OCI-LY7 (cell line): ENCODE results near the gene C19orf85. TPM values are rescaled to one million over a fixed set of nuclear protein-coding genes. Genes with fewer than 3 reads are reported as not detected.
A peak's percentile ranks its signal among the peaks of the same experiment; 100 is the strongest.

Source experiments
- BruUV-seq: library from RNA; stranded (reverse); fragments of 400-500 nt; replicated peaks from 2 replicates; lab custom pipeline; 2021; lab: Mats Ljungman, UMichigan
- CTCF ChIA-PET: fragments of 300-600 bp; sonication (Branson Sonifier 250); formaldehyde crosslinking; loops from one replicate; lab custom pipeline; 2022; ENCODE audit warnings: antibody characterized with exemption; ENCODE audit not compliant: unreplicated experiment; lab: Charles Lee
- POLR2A ChIA-PET: fragments of 300-600 bp; sonication (Branson Sonifier 250); formaldehyde crosslinking; loops from one replicate; lab custom pipeline; 2022; ENCODE audit warnings: antibody characterized with exemption; lab: Charles Lee
- DNase-seq: peaks from one replicate; pipeline ENCODE4 v3.0.0-alpha.2; 2015; ENCODE audit warnings: low spot score
- H2AFZ ChIP-seq: fragments of 200-600 bp; sonication (generic), shearing (Covaris generic); 2 replicates; pipeline ENCODE4 v1.6.1; 2014; ENCODE audit warnings: mild to moderate bottlenecking, antibody characterized with exemption, low read length, moderate library complexity
- H3K27ac ChIP-seq: fragments of 200-600 bp; sonication (generic); 2 replicates; pipeline ENCODE4 v1.5.1; 2014; ENCODE audit warnings: mixed run types, low read depth, mild to moderate bottlenecking, moderate library complexity, low read length, inconsistent platforms; ENCODE audit not compliant: poor library complexity, severe bottlenecking
- H3K36me3 ChIP-seq: fragments of 200-600 bp; sonication (generic); 2 replicates; pipeline ENCODE4 v1.6.1; 2014; ENCODE audit warnings: mild to moderate bottlenecking, antibody characterized with exemption, low read length, moderate library complexity, mixed read lengths; ENCODE audit not compliant: insufficient read depth
- H3K4me1 ChIP-seq: fragments of 200-600 bp; sonication (generic); 2 replicates; pipeline ENCODE4 v1.5.1; 2014; ENCODE audit warnings: mild to moderate bottlenecking, low read length; ENCODE audit not compliant: insufficient read depth, poor library complexity, severe bottlenecking
- H3K4me2 ChIP-seq: fragments of 200-600 bp; sonication (generic); 2 replicates; pipeline ENCODE4 v1.6.1; 2014; ENCODE audit warnings: mild to moderate bottlenecking, low read length
- H3K4me3 ChIP-seq: fragments of 200-600 bp; sonication (generic); 2 replicates; pipeline ENCODE4 v1.5.1; 2014; ENCODE audit warnings: mild to moderate bottlenecking, low read depth, low read length; ENCODE audit not compliant: poor library complexity, severe bottlenecking
- H3K79me2 ChIP-seq: fragments of 200-600 bp; sonication (generic); 2 replicates; pipeline ENCODE4 v1.6.1; 2016; ENCODE audit warnings: low read depth, mild to moderate bottlenecking, low read length, moderate library complexity, mixed read lengths; ENCODE audit not compliant: insufficient read depth
- H3K9me2 ChIP-seq: fragments of 200-600 bp; sonication (generic); 2 replicates; pipeline ENCODE4 v1.6.1; 2016; ENCODE audit warnings: mild to moderate bottlenecking, low read length, mixed read lengths; ENCODE audit not compliant: insufficient read depth
- H3K9me3 ChIP-seq: fragments of 200-600 bp; sonication (generic); 2 replicates; pipeline ENCODE4 v1.6.1; 2014; ENCODE audit warnings: mild to moderate bottlenecking, mixed run types, low read length, mixed read lengths
- H4K20me1 ChIP-seq: fragments of 200-600 bp; sonication (generic); 2 replicates; pipeline ENCODE4 v1.6.1; 2014; ENCODE audit warnings: mild to moderate bottlenecking, antibody characterized with exemption, low read length, moderate library complexity, mixed read lengths; ENCODE audit not compliant: insufficient read depth
- EZH2phosphoT487 ChIP-seq: fragments of 200-600 bp; sonication (generic); IDR thresholded peaks from 2 replicates; pipeline ENCODE4 v1.6.1; 2018; ENCODE audit warnings: low read depth, borderline replicate concordance, mild to moderate bottlenecking, mixed run types, antibody characterized with exemption, low read length, moderate library complexity, mixed read lengths
- intact Hi-C: fragments of 100-400 bp; cut with micrococcal nuclease; formaldehyde crosslinking; loops from one replicate; pipeline ENCODE4 v1.10.0; 2022; ENCODE audit not compliant: unreplicated experiment
- total RNA-seq, 2 experiments: library from RNA; depleted of rRNA in 1 of 2; stranded (reverse); fragments of >200 nt in 1 of 2; shearing (Covaris generic) in 1 of 2; gene quantifications; 2 replicates each; pipeline ENCODE4 v1.2.3, GENCODE V29; 2014 to 2022
- TF ChIP-seq, protein P1 (sequence below): fragments of 200-600 bp; sonication (generic); conservative IDR thresholded peaks from 2 replicates; pipeline ENCODE4 v1.5.1; 2014; ENCODE audit warnings: mild to moderate bottlenecking, antibody characterized with exemption, low read length, moderate library complexity, mixed read lengths

Gene C19orf85
- total RNA-seq, 2 experiments from 2014 or later, result not detected

DNA sequence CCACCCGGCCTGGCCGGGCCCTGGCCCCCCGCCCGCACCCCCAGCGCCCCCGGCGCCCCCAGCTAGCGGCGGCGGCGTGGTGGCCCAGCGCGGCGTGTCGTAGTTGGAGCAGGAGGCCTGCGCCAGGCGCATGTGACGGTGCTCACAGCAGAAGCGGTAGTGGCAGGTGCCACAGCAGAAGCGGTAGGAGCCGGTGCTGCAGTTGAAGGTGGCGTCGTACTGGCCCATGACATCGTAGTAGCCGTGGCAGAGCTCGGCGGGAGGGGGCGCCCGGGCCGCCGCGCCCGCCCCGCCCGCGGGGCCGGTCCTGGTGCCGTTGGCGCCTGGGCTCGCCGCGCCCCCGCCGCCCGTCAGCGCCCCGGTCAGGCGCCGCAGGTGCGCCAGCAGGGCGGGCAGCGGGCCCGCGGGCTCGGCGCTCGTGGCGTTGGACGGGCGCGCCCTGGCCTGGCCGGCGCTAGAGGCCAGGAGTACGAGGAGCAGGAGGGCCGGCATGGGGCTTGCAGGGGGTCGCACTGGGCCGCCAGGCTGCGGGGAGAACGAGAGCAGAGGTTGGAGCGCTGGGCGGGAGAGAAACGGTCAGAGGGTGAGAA lies 22.1 kb downstream of the C19orf85 start:
- no peaks in the 10 kb centered on the region for H3K79me2 ChIP-seq
- no TSS peak for BruUV-seq
- H3K36me3 ChIP-seq, result no peaks in the 10 kb centered on the region
- H3K9me2 ChIP-seq, result no peaks in the 10 kb centered on the region
- CTCF ChIA-PET, result no interaction called here
- no peaks in the 10 kb centered on the region for H3K9me3 ChIP-seq
- H2AFZ ChIP-seq, result no peak overlapping the region
- H3K4me2 ChIP-seq, result no peak overlapping the region
- no peak for TF ChIP-seq EZH2phosphoT487
- TF ChIP-seq, protein P1, sequence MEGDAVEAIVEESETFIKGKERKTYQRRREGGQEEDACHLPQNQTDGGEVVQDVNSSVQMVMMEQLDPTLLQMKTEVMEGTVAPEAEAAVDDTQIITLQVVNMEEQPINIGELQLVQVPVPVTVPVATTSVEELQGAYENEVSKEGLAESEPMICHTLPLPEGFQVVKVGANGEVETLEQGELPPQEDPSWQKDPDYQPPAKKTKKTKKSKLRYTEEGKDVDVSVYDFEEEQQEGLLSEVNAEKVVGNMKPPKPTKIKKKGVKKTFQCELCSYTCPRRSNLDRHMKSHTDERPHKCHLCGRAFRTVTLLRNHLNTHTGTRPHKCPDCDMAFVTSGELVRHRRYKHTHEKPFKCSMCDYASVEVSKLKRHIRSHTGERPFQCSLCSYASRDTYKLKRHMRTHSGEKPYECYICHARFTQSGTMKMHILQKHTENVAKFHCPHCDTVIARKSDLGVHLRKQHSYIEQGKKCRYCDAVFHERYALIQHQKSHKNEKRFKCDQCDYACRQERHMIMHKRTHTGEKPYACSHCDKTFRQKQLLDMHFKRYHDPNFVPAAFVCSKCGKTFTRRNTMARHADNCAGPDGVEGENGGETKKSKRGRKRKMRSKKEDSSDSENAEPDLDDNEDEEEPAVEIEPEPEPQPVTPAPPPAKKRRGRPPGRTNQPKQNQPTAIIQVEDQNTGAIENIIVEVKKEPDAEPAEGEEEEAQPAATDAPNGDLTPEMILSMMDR, result no peak
- intact Hi-C loops, result no loop called here
- H3K4me1 ChIP-seq, result no peaks in the 10 kb centered on the region
- no peak for DNase-seq
- no peak overlapping the region for H3K4me3 ChIP-seq
- H3K27ac ChIP-seq, result no peak overlapping the region
- no peaks in the 10 kb centered on the region for H4K20me1 ChIP-seq
- POLR2A ChIA-PET, result no interaction called here

DNA sequence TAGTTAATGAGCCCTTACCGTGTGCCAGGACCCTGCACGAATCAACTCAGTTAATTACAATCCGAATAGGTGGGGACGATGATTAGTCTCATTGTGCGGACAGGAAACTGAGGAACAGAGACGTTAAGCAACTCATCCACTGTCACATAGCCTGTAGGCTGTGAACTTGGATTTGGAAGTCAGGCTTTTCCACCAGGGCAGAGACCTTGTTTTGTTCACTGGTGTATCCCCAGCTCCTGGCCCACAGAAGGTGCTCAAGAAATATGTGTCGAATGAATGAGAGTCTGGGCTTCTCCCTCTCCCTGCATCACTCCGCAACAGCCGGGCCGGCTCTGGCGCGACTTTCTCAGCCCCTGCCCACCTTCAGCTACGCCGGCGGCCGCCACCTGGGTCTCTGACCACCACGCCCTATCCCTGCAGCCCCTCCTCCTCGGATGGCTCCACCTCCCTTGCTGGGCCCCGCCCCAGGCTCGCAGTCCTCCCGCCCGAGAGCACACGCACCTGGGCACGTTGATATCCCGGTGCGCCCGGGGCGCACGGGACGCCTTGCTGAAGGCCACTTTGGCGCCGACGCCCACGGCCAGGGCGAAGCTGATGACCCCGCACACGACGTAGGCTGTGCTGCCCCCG lies 22.7 kb downstream of the C19orf85 start:
- Histone ChIP-seq H3K27ac (no peak overlapping the region), H3K4me1 (no peaks in the 10 kb centered on the region), H2AFZ (no peak overlapping the region), H3K9me2 (no peaks in the 10 kb centered on the region), H3K4me3 (no peak overlapping the region), H3K79me2 (no peaks in the 10 kb centered on the region), H3K36me3 (no peaks in the 10 kb centered on the region), H4K20me1 (no peaks in the 10 kb centered on the region), H3K4me2 (no peak overlapping the region), H3K9me3 (no peaks in the 10 kb centered on the region)
- ChIA-PET POLR2A (no interaction called here), CTCF (no interaction called here)
- no peak for DNase-seq
- intact Hi-C loops, result no loop called here
- TF ChIP-seq, protein P1, result no peak
- TF ChIP-seq EZH2phosphoT487, result 0 out of 2 replicates have a peak, but pooled peaks have one; percentile 68
- no TSS peak for BruUV-seq

DNA sequence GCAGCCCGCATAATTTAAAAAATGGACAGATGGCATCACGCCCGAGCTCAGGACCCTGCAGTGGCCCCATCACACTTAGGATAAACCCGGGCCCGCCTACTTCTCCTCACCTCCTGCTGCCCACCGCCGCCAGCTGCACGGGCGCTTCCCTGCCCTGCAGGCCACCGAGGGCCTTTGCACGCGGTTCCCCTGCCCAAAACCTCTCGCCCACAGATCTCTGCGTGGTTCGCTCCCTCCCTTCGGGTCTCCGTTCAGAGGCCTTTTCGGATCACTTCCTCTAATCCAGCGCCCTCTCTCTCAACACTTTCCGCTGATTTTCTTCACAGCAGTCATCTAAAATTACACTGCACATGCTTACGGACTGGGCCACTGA lies 23.2 kb downstream of the C19orf85 start:
- Histone ChIP-seq H3K4me2 (no peak overlapping the region), H4K20me1 (no peaks in the 10 kb centered on the region), H3K79me2 (no peaks in the 10 kb centered on the region), H3K4me1 (no peaks in the 10 kb centered on the region), H2AFZ (no peak overlapping the region), H3K36me3 (no peaks in the 10 kb centered on the region), H3K9me3 (no peaks in the 10 kb centered on the region), H3K9me2 (no peaks in the 10 kb centered on the region), H3K4me3 (no peak overlapping the region), H3K27ac (no peak overlapping the region)
- intact Hi-C loops, result no loop called here
- ChIA-PET CTCF (no interaction called here), POLR2A (no interaction called here)
- no peak for TF ChIP-seq EZH2phosphoT487
- TF ChIP-seq, protein P1, result no peak
- BruUV-seq, result no TSS peak
- DNase-seq, result no peak
